Endothelial cell of umbilical vein (primary cell): ENCODE data around the gene ZBTB48. TPM values are rescaled to one million over a fixed set of nuclear protein-coding genes. Genes with fewer than 3 reads are reported as not detected.

ENCODE experiments used
- BruUV-seq: library from RNA; stranded (reverse); fragments of 400-500 nt; replicated peaks from 2 replicates; lab custom pipeline; 2021; lab: Mats Ljungman, UMichigan
- CTCF ChIA-PET: fragments of 300-600, 350-600 bp; sonication (Branson Sonifier 250); formaldehyde crosslinking; loops from one replicate; lab custom pipeline; 2021; ENCODE audit warnings: antibody characterized with exemption, inconsistent platforms; lab: Charles Lee
- POLR2A ChIA-PET: fragments of 300-600, 350-600 bp; sonication (Branson Sonifier 250); formaldehyde crosslinking; loops from one replicate; lab custom pipeline; 2021; ENCODE audit warnings: antibody characterized with exemption, inconsistent platforms; lab: Charles Lee
- DNase-seq: peaks from one replicate; pipeline ENCODE4 v3.0.0-alpha.2; 2011; ENCODE audit warnings: low read depth, low spot score
- FAIRE-seq: peaks from 2 replicates; lab custom pipeline; 2011; peaks lifted over from hg19 to GRCh38; lab: Jason Lieb, UNC
- H2AFZ ChIP-seq: 2 replicates; pipeline ENCODE4 v1.6.0; 2012; ENCODE audit warnings: low read depth, low read length, control low read depth, inconsistent platforms
- H3K27ac ChIP-seq: 2 replicates; pipeline ENCODE4 v1.5.1; 2011; ENCODE audit warnings: low read depth, mild to moderate bottlenecking, control low read depth, low read length, moderate library complexity; ENCODE audit not compliant: insufficient read depth
- H3K27me3 ChIP-seq, 2 experiments: 2 replicates each; pipeline versions ENCODE4 v1.6.0 to v1.6.1; 2011; ENCODE audit warnings: low read length in 2 of 2, mixed read lengths in 1 of 2; ENCODE audit not compliant: control insufficient read depth in 2 of 2, insufficient read depth in 2 of 2
- H3K36me3 ChIP-seq, 2 experiments: 2 replicates in 1 of 2; 3 replicates in 1 of 2; pipeline ENCODE4 v1.5.1; 2011; ENCODE audit warnings: low read length in 2 of 2, mild to moderate bottlenecking in 1 of 2, moderate library complexity in 1 of 2; ENCODE audit not compliant: control insufficient read depth in 2 of 2, insufficient read depth in 2 of 2; ENCODE audit errors: extremely low read depth in 1 of 2
- H3K4me1 ChIP-seq: 3 replicates; pipeline ENCODE4 v1.5.1; 2011; ENCODE audit warnings: mild to moderate bottlenecking, low read length; ENCODE audit not compliant: control insufficient read depth, insufficient read depth; ENCODE audit errors: extremely low read depth
- H3K4me2 ChIP-seq: 2 replicates; pipeline ENCODE4 v1.6.1; 2011; ENCODE audit warnings: low read length, control low read depth, mixed read lengths; ENCODE audit not compliant: insufficient read depth
- H3K4me3 ChIP-seq, 3 experiments: fragments of 200-600 bp in 1 of 3; sonication (generic), shearing (Covaris generic) in 1 of 3; replicated peaks in 1 of 3; 2 replicates each; pipeline ENCODE4 v1.5.1; 2011 to 2016; ENCODE audit warnings: control low read depth in 3 of 3, low read length in 3 of 3, mild to moderate bottlenecking in 2 of 3, inconsistent platforms in 1 of 3, low read depth in 1 of 3, moderate library complexity in 1 of 3; ENCODE audit not compliant: insufficient read depth in 1 of 3
- H3K79me2 ChIP-seq: 2 replicates; pipeline ENCODE4 v1.6.0; 2012; ENCODE audit warnings: low read length, inconsistent platforms; ENCODE audit not compliant: control insufficient read depth, insufficient read depth
- H3K9ac ChIP-seq: replicated peaks from 2 replicates; pipeline ENCODE3; 2011; ENCODE audit warnings: low read length, control low read depth; ENCODE audit not compliant: insufficient read depth; ENCODE audit errors: extremely low read depth
- H3K9me1 ChIP-seq: replicated peaks from 3 replicates; pipeline ENCODE4 v1.6.0; 2011; ENCODE audit warnings: mild to moderate bottlenecking, low read length; ENCODE audit not compliant: control insufficient read depth, insufficient read depth; ENCODE audit errors: extremely low read depth
- H3K9me3 ChIP-seq: replicated peaks from 2 replicates; pipeline ENCODE4 v1.5.1; 2012; ENCODE audit warnings: low read length, inconsistent platforms; ENCODE audit not compliant: control insufficient read depth, insufficient read depth
- H4K20me1 ChIP-seq: replicated peaks from 2 replicates; pipeline ENCODE3; 2011; ENCODE audit warnings: mild to moderate bottlenecking, low read length; ENCODE audit not compliant: control insufficient read depth, insufficient read depth; ENCODE audit errors: extremely low read depth
- CTCF ChIP-seq, 2 donors: IDR thresholded peaks; 1 replicate in 1 of 2; 2 replicates in 1 of 2; pipeline ENCODE4 v1.5.1; 2011; ENCODE audit warnings: low read length in 2 of 2, mild to moderate bottlenecking in 2 of 2, moderate library complexity in 2 of 2, control low read depth in 1 of 2, inconsistent platforms in 1 of 2, low read depth in 1 of 2; ENCODE audit not compliant: insufficient read depth in 1 of 2; ENCODE audit errors: extremely low read depth in 1 of 2
- EZH2 ChIP-seq: IDR thresholded peaks from 2 replicates; pipeline ENCODE4 v1.6.1; 2012; ENCODE audit warnings: borderline replicate concordance, low read depth, mild to moderate bottlenecking, moderate library complexity, low read length, inconsistent platforms; ENCODE audit not compliant: severe bottlenecking
- FOS ChIP-seq: IDR thresholded peaks from 2 replicates; pipeline ENCODE4 v1.6.1; 2011; ENCODE audit warnings: mild to moderate bottlenecking, low read length, moderate library complexity, borderline replicate concordance; ENCODE audit not compliant: insufficient read depth
- GATA2 ChIP-seq: IDR thresholded peaks from 2 replicates; pipeline ENCODE4 v1.7.0; 2011; ENCODE audit warnings: low read depth, mild to moderate bottlenecking, moderate library complexity, mixed read lengths, low read length; ENCODE audit not compliant: insufficient read length, insufficient read depth
- JUN ChIP-seq: IDR thresholded peaks from 2 replicates; pipeline ENCODE4 v1.6.1; 2011; ENCODE audit warnings: borderline replicate concordance, low read depth; ENCODE audit not compliant: insufficient read length, insufficient read depth
- MAX ChIP-seq: IDR thresholded peaks from 2 replicates; pipeline ENCODE4 v1.6.1; 2011; ENCODE audit not compliant: insufficient read depth, insufficient read length
- MYC ChIP-seq: IDR thresholded peaks from one replicate; pipeline ENCODE4 v1.6.1; 2011; ENCODE audit warnings: mild to moderate bottlenecking, low read depth, low read length
- POLR2A ChIP-seq: IDR thresholded peaks from 2 replicates; pipeline ENCODE4 v1.6.1; 2012; ENCODE audit warnings: low read depth, mild to moderate bottlenecking, control low read depth, low read length
- POLR2AphosphoS5 ChIP-seq: IDR thresholded peaks from 2 replicates; pipeline ENCODE4 v1.6.1; 2012; ENCODE audit warnings: low read depth, mild to moderate bottlenecking, control low read depth, low read length, moderate library complexity; ENCODE audit not compliant: insufficient read depth
- dilution Hi-C: fragments of 300-500 bp; cut with MboI; formaldehyde crosslinking; loops from one replicate; pipeline ENCODE4 v1.15.0; 2019; ENCODE audit warnings: low sequenced_read_pairs; ENCODE audit not compliant: extremely low pct_ligation_motif_present
- intact Hi-C: fragments of 100-400 bp; cut with micrococcal nuclease; formaldehyde crosslinking; loops from one replicate; pipeline ENCODE4 v1.10.0; 2022
- polyA plus RNA-seq, 4 experiments: library from polyadenylated mRNA; depleted of rRNA in 3 of 4; stranded (reverse) in 3 of 4; unstranded in 1 of 4; fragments of >200 nt; gene quantifications; 2 replicates each; pipeline versions ENCODE4 v1.2.1 to v1.2.3, GENCODE V29; 2011 to 2012; ENCODE audit warnings: missing spikeins in 1 of 4
- total RNA-seq: library from RNA; stranded (reverse); gene quantifications from 2 replicates; pipeline ENCODE4 v1.2.3, GENCODE V29; 2021

The ZBTB48 gene
- total and polyA plus RNA-seq, 2 donors (not counting 3 experiments of a cell fraction or from before 2014, with no cell fraction given) = 20.9 to 25.1 TPM

- no peaks in the 10 kb centered on the region for H3K4me1 ChIP-seq
- dilution Hi-C loops (no loop called here), intact Hi-C loops (no loop called here)
- no peak overlapping the region for H3K4me3 ChIP-seq
- ChIA-PET POLR2A (no interaction called here), CTCF (interaction anchor here (0.5 to 1.3 kb wide), 3 partner anchors 9 to 48 kb away, joined by 3 to 4 read pairs (median 4); no protein-coding TSS in a partner anchor)
- H2AFZ ChIP-seq = no peak overlapping the region
- H3K9me3 ChIP-seq = no peaks in the 10 kb centered on the region
- peaks cover 5 to 17% of the 10 kb centered on the region in 2 experiments for H3K27me3 ChIP-seq
- H3K27ac ChIP-seq = no peak overlapping the region
- no peak for TF ChIP-seq POLR2A
- TF ChIP-seq GATA2 = no peak
- no peak for TF ChIP-seq POLR2AphosphoS5
- TF ChIP-seq JUN = no peak
- TF ChIP-seq FOS = no peak
- TF ChIP-seq MYC = no peak
- no peak for TF ChIP-seq CTCF (IDR thresholded peaks at IDR 0.05; ENCODE audit: extremely low read depth in 1 of 2, insufficient read depth in 1 of 2, low read depth in 1 of 2, low read length in 2 of 2)
- TF ChIP-seq EZH2 = no peak
- TF ChIP-seq MAX = no peak
- no peak overlapping the region for H3K9ac ChIP-seq
- no peaks in the 10 kb centered on the region for H3K9me1 ChIP-seq
- no TSS peak for BruUV-seq
- H3K4me2 ChIP-seq = no peak overlapping the region
- no peak for DNase-seq
- H4K20me1 ChIP-seq = no peaks in the 10 kb centered on the region
- no peaks in the 10 kb centered on the region for H3K36me3 ChIP-seq
- no peaks in the 10 kb centered on the region for H3K79me2 ChIP-seq
- no peak for FAIRE-seq
Observed at GRCh38 chr1:6570100-6570499, 9.7 kb upstream of the ZBTB48 start.
